Measurements from ENCODE around the gene TMEM270. TPM values are rescaled to one million over a fixed set of nuclear protein-coding genes. Genes with fewer than 3 reads are reported as not detected.

Gene TMEM270
- total RNA-seq, 4 donors from 2014 or later: not detected

DNA sequence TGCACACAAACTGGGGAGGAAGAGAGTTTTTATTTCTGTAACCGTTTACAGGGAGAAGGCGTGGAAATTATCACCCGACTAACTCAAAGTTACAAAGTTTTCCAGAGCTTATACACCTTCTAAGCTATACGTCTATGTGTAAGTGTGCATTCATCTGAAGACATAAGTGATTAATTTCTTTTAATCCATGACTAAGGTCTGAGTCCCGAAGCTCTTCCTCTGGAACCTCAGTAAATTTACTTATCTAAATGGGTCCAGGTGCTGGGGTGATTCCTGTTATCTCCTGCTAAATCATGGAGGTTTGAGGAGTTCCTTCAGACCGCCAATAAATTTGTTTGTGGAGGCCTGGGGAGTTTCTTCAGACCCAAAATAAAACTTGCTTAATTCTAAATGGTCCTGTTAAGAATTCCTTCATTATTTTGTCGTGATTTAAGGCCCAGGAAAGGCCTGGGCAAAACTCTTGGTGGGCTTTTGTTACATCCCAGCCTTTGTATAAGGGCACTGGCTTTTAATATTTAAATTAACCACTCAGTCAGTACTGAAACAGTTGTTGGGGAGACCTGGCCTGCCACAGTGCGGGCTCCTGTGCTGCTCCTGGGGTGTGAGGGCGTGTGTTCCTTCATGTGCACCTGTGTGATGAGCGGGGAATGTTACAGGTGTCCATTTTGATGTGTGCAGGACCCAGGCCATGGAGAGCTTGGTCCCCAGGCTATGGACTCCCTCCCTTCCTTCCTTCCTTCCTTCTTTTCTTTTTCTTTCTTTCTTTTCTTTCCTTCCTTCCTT is 12.8 kb upstream of the TMEM270 start:
- DNase-seq (ENCODE audit: low spot score): no peak
- TF ChIP-seq, protein P1, sequence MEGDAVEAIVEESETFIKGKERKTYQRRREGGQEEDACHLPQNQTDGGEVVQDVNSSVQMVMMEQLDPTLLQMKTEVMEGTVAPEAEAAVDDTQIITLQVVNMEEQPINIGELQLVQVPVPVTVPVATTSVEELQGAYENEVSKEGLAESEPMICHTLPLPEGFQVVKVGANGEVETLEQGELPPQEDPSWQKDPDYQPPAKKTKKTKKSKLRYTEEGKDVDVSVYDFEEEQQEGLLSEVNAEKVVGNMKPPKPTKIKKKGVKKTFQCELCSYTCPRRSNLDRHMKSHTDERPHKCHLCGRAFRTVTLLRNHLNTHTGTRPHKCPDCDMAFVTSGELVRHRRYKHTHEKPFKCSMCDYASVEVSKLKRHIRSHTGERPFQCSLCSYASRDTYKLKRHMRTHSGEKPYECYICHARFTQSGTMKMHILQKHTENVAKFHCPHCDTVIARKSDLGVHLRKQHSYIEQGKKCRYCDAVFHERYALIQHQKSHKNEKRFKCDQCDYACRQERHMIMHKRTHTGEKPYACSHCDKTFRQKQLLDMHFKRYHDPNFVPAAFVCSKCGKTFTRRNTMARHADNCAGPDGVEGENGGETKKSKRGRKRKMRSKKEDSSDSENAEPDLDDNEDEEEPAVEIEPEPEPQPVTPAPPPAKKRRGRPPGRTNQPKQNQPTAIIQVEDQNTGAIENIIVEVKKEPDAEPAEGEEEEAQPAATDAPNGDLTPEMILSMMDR (IDR thresholded peaks at IDR 0.05): no peak
- no peak for ATAC-seq (ENCODE audit: low FRiP score)

DNA sequence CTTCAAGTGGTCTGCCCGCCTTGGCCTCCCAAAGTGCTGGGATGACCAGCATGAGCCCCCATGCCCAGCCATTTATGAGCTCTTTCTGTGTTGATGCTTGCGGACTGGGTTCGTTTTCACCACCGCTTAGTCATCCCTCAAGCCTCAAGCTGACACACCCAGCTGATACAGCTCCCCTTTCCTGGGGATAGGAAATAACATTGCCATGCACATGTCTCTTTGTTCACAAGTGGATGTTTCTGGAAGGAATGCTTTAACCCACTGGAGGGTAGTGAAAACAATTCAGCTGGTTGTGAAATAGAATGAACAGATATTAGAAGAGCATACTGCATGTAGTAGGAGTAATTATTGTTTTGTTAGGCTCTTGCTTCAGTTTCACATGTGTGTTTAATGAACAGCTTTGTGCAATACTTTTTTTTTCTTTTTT is 10.2 kb upstream of the TMEM270 start:
- DNase-seq (ENCODE audit: low spot score): no peak
- TF ChIP-seq, protein P1 (IDR thresholded peaks at IDR 0.05): no peak
- peak; percentile 78 for ATAC-seq (ENCODE audit: low FRiP score)

DNA sequence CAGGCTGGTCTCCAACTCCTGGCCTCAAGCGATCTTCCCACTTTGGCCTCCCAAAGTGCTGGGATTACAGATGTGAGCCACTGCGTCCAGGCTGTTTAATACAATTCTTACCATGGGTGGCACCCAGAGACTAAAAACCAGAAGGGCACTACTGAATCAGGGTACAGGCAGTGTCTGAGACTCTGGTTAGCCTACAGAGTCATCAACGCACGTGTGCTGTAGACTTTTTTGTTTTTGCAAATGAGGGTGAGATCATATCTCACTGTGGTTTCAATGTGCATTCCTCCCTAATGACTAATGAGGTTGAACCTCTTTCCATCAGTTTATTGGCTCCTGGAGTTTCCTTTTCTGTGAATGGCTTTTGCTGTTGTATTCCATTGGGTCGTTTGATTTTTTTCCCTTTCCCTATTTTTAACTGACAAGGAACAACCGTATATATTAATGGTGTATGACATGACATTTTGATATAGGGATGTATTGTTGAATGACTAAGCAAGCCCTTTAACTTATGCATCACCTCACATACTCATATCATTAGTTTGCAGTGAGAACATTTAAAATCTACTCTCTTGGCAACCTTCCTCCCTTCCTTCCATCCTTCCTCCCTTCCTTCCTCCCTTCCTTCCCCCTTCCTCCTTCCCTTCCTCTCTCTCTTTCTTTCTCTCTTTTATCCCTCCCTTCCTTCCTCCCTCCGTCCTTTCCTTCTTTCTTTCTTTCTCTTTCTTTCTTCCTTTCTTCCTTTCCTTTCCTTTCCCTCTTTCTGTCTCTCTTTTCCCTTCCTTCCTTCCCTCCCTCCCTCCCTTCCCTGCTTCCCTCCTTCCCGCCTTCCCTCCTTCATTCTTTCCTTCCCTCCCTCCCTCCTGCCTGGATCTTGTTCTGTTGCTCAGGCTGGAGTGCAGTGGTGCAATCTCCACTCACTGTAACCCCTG is 9.3 kb upstream of the TMEM270 start:
- ATAC-seq (ENCODE audit: low FRiP score): peak; percentile 86
- no peak for DNase-seq (ENCODE audit: low spot score)
- TF ChIP-seq, protein P1 (IDR thresholded peaks at IDR 0.05): no peak

DNA sequence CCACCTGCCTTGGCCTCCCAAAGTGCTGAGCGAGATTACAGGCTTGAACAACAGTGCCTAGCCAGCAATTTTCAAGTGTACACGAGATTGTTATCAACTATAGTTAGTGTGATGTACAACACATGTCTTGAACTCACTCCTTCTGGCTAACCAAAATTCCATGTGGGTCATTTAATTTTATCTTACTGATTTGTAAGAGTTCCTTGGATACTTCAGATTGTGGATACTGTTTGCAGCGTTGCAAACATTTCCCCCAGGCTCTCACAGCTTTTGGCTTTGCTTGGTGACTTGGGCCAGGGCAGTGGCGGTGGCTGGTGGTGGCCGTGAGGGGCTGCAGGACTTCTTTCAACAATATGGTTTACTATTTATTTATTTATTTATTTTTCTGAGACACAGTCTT is 8.5 kb upstream of the TMEM270 start:
- TF ChIP-seq, protein P1 (IDR thresholded peaks at IDR 0.05): no peak
- DNase-seq (ENCODE audit: low spot score) (no peak), ATAC-seq (ENCODE audit: low FRiP score) (no peak)

DNA sequence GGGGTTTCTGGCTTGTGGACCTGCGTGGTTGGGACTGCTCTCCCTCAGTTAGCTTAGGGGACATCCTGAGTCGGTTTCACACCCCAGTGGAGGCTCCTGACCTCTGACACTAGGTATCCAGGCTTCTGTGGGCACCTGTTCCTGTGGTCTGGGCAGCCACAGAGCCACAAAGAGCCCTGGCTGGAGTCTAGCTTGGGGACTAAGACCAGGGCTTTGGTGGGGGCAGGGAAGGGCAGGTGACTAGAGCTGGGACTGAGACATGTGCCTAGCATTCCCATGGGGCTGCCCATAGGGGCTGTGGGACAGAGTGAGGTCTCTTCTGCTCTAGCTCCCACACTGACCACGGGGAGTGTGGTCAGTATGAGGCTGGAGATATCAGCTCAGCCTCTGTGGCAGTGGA is 4.0 kb upstream of the TMEM270 start:
- no peak for DNase-seq (ENCODE audit: low spot score)
- TF ChIP-seq, protein P1 (IDR thresholded peaks at IDR 0.05): no peak
- peak; percentile 25 for ATAC-seq (ENCODE audit: low FRiP score)

DNA sequence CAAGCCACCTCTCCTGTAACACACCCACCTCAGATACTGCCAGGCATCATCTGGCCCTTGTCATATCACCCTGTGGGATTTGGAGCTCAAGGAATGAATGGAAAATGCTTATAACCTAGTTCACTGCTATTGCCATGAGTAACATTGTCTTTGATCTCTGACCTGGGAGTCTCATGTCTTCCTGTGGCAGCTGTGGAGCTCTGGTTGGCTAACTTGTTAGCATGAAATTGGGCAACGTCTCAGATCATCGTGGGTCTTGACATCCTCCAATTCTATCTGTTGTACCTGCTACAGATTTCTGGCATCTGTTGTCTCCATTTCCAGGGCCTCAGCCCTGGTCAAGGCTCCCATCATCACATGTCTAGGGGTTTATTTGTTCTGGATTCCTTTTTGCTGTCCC is 2.2 kb upstream of the TMEM270 start:
- ATAC-seq (ENCODE audit: low FRiP score) (no peak), DNase-seq (ENCODE audit: low spot score) (no peak)
- TF ChIP-seq, protein P1 (IDR thresholded peaks at IDR 0.05): no peak

Data from omental fat pad (tissue), 4 donors.